RWPE2 (cell line): ENCODE data around the gene CRYAB.
A peak's percentile ranks its signal among the peaks of the same experiment; 100 is the strongest.

Experiments used
- ATAC-seq: fragments of 200-7000 bp; cut with Tn5 transposase; 3 replicates; pipeline ENCODE4 v1.9.1; 2021; ENCODE audit warnings: low read depth
- DNase-seq: peaks from one replicate; pipeline ENCODE4 v3.0.0-alpha.2; 2020; ENCODE audit warnings: low spot score
- H3K27ac ChIP-seq: fragments of 450-650 bp; 2 replicates; pipeline ENCODE4 v1.5.1; 2017; ENCODE audit warnings: mild to moderate bottlenecking; ENCODE audit not compliant: poor library complexity, severe bottlenecking
- H3K27me3 ChIP-seq: fragments of 250-450 bp; sonication (Bioruptor Pico); 2 replicates; pipeline ENCODE4 v1.5.1; 2021; ENCODE audit warnings: mild to moderate bottlenecking, moderate library complexity; ENCODE audit not compliant: insufficient read depth, poor library complexity, severe bottlenecking
- H3K36me3 ChIP-seq: fragments of 250-450 bp; sonication (Bioruptor Pico); 2 replicates; pipeline ENCODE4 v1.5.1; 2020; ENCODE audit warnings: low read depth, mild to moderate bottlenecking, moderate library complexity
- H3K4me1 ChIP-seq: fragments of 250-450 bp; sonication (Bioruptor Pico); 2 replicates; pipeline ENCODE4 v1.5.1; 2021; ENCODE audit warnings: mild to moderate bottlenecking, moderate library complexity; ENCODE audit not compliant: insufficient read depth, poor library complexity, severe bottlenecking
- H3K4me3 ChIP-seq: fragments of 250-450 bp; sonication (Bioruptor Pico); 2 replicates; pipeline ENCODE4 v1.5.1; 2021; ENCODE audit warnings: mild to moderate bottlenecking, moderate library complexity; ENCODE audit not compliant: severe bottlenecking
- H3K9me3 ChIP-seq: fragments of 250-450 bp; sonication (Bioruptor Pico); 2 replicates; pipeline ENCODE4 v1.5.1; 2021; ENCODE audit warnings: mild to moderate bottlenecking, moderate library complexity; ENCODE audit not compliant: severe bottlenecking
- TF ChIP-seq, protein P1 (sequence below): fragments of 450-650 bp; IDR thresholded peaks from one replicate; pipeline ENCODE4 v1.5.1; 2017; ENCODE audit warnings: mild to moderate bottlenecking, moderate library complexity; ENCODE audit not compliant: poor library complexity, severe bottlenecking

The CRYAB gene

DNA sequence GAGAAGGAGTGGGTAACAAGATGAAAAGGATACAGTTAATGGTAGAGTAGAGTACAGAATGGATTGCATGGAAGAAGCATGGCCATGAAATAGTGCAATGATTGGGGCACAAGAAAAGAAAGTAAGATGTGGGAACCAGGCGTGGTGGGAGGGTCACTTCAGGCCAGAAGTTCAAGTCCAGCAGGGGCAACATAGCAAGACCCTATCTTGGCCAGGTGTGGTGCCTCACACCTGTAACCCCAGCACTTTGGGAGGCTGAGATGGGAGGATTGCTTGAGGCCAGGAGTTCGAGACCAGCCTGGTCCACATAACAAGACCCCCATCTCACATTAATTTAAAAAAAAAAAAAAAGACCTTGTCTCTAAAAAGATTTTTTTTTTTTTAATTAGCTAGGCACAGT lies 5.7 kb upstream of the CRYAB start:
- Histone ChIP-seq H3K4me1 (peaks cover 6% of the 10 kb centered on the region), H3K36me3 (no peaks in the 10 kb centered on the region), H3K9me3 (no peaks in the 10 kb centered on the region), H3K27me3 (no peaks in the 10 kb centered on the region), H3K27ac (no peak overlapping the region), H3K4me3 (no peak overlapping the region)
- TF ChIP-seq, protein P1, sequence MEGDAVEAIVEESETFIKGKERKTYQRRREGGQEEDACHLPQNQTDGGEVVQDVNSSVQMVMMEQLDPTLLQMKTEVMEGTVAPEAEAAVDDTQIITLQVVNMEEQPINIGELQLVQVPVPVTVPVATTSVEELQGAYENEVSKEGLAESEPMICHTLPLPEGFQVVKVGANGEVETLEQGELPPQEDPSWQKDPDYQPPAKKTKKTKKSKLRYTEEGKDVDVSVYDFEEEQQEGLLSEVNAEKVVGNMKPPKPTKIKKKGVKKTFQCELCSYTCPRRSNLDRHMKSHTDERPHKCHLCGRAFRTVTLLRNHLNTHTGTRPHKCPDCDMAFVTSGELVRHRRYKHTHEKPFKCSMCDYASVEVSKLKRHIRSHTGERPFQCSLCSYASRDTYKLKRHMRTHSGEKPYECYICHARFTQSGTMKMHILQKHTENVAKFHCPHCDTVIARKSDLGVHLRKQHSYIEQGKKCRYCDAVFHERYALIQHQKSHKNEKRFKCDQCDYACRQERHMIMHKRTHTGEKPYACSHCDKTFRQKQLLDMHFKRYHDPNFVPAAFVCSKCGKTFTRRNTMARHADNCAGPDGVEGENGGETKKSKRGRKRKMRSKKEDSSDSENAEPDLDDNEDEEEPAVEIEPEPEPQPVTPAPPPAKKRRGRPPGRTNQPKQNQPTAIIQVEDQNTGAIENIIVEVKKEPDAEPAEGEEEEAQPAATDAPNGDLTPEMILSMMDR: no peak
- ATAC-seq (no peak), DNase-seq (no peak)

DNA sequence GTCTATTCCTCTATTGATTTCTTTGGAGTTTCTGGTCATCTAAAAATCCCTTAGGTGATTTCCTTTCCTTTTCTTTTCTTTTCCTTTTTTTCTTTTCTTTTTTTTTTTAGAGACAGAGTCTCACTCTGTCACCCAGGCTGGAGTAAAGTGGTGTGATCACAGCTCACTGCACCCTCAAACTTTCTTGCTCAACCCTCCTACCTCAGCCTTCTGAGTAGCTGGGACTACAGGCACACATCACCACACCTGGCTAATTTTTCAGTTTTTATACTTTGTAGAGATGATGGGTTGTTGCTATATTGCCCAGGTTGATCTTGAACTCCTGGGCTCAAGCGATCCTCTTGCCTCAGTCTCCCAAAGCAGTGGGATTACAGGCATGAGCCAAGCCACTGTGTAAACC lies 5.2 kb upstream of the CRYAB start:
- Histone ChIP-seq H3K27me3 (no peaks in the 10 kb centered on the region), H3K27ac (no peak overlapping the region), H3K36me3 (no peaks in the 10 kb centered on the region), H3K4me3 (no peak overlapping the region), H3K4me1 (peaks cover 11% of the 10 kb centered on the region), H3K9me3 (no peaks in the 10 kb centered on the region)
- DNase-seq (no peak), ATAC-seq (no peak)
- TF ChIP-seq, protein P1: no peak

DNA sequence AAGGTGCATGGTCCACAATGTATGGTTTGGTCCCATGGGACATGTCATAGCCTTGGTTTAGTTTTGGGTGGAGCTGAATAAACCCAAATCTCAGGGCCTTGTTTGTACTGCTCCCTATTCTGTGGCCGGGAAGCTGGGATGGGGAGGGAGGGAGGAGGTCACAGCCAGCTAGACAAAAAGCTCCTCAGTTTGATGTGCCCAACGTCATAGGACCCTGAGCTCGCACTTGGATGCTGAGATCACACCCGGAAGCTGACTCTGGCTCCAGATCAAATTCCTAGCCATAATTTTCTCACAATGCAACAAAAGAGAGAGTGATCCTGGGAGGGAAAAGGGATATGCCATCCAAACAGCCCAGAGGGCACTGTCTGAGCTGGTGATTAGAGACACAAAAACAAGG lies 2.4 kb upstream of the CRYAB start:
- Histone ChIP-seq H3K4me1 (peaks cover 16% of the 10 kb centered on the region), H3K9me3 (no peaks in the 10 kb centered on the region), H3K27me3 (no peaks in the 10 kb centered on the region), H3K27ac (no peak overlapping the region), H3K36me3 (no peaks in the 10 kb centered on the region), H3K4me3 (no peak overlapping the region)
- no peak for DNase-seq
- ATAC-seq: no peak
- TF ChIP-seq, protein P1: no peak

DNA sequence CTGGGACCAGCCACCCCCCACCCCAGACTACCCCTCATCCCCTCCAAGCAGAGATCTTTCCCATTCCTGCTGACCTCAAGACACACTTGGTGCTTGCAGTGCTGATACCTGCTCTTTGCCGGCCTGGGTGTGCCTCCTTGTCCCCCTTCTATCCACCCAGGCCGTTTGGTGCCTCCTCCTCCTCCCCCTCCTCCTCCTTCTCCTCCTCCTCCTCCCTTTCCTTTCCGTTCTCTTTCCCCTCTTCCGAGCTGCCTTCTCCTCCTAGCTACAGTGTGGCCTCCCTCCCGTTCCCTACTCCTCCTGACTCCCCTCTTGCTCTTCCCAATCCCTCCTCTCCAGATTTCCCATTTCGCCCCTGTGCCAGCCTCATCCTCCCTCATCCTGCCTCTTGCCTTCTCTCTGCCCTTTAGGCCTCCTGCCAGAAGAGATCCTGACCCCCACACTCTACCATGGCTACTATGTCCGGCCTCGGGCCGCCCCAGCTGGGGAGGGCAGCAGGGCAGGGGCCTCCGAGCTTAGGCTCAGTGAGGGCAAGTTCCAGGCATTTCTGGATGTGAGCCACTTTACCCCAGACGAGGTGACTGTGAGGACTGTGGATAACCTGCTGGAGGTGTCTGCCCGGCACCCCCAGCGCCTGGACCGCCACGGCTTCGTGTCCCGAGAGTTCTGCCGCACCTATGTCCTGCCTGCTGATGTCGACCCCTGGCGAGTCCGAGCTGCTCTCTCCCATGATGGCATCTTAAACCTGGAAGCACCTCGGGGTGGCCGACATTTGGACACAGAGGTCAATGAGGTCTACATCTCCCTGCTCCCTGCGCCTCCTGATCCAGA lies 1.7 kb upstream of the CRYAB start:
- no peak for ATAC-seq
- Histone ChIP-seq H3K27me3 (no peaks in the 10 kb centered on the region), H3K9me3 (no peaks in the 10 kb centered on the region), H3K27ac (no peak overlapping the region), H3K4me3 (no peak overlapping the region), H3K4me1 (peaks cover 11% of the 10 kb centered on the region), H3K36me3 (no peaks in the 10 kb centered on the region)
- DNase-seq: no peak
- TF ChIP-seq, protein P1: no peak

DNA sequence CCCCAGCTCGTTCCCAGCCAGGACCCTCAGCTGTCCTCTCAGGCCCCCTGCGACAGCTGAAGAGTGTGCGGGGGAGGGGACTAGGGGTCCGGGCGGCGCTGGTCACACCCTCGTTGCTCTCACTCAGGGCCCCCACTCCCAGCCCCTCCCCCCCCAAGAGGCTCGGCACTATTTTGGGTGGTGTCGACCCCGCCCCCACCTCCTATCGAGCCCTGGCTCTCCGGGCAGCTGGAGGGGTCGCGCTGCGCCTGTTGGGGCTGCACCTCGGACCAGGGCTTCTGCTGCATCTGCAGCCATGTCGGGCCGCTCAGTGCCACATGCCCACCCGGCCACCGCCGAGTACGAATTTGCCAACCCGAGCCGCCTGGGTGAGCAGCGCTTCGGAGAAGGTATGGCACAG lies 965 bp upstream of the CRYAB start, which contains the start of gene HSPB2:
Gene HSPB2 (plus strand): TSS at position 200 of the 400 bp plus-strand sequence. CDS start 96 bp downstream, at position 296.
- H3K27me3 ChIP-seq: no peaks in the 10 kb centered on the region

More for the DNA sequence above, 965 bp upstream of the CRYAB start, which contains the start of gene HSPB2:
- peaks cover 10% of the 10 kb centered on the region for H3K4me1 ChIP-seq
- no peak for DNase-seq
- no peak within 1 kb of the TSS for H3K4me3 ChIP-seq
- ATAC-seq: no peak
- H3K9me3 ChIP-seq: no peaks in the 10 kb centered on the region
- TF ChIP-seq, protein P1: no peak
- H3K36me3 ChIP-seq: no peaks in the 10 kb centered on the region
- peak within 1 kb of the TSS; percentile 11 for H3K27ac ChIP-seq
